Keratinocyte (primary cell): ENCODE data around the gene MLLT3. TPM values are rescaled to one million over a fixed set of nuclear protein-coding genes. Genes with fewer than 3 reads are reported as not detected.

Experiments
- DNase-seq: peaks from one replicate; pipeline ENCODE4 v3.0.0-alpha.2; 2011; ENCODE audit warnings: low read depth, missing footprints, low spot score
- FAIRE-seq: peaks from 2 replicates; lab custom pipeline; 2011; peaks lifted over from hg19 to GRCh38; lab: Jason Lieb, UNC
- H2AFZ ChIP-seq: 2 replicates; pipeline ENCODE4 v1.6.0; 2012; ENCODE audit warnings: low read length, control low read depth, inconsistent platforms; ENCODE audit not compliant: control insufficient read depth
- H3K27ac ChIP-seq: 2 replicates; pipeline ENCODE4 v1.5.1; 2011; ENCODE audit warnings: low read length; ENCODE audit not compliant: control insufficient read depth, insufficient read depth
- H3K27me3 ChIP-seq: 3 replicates; pipeline ENCODE4 v1.6.0; 2011; ENCODE audit warnings: low read length; ENCODE audit not compliant: control insufficient read depth, insufficient read depth; ENCODE audit errors: extremely low read depth
- H3K36me3 ChIP-seq, 2 experiments: 2 replicates in 1 of 2; 3 replicates in 1 of 2; pipeline ENCODE4 v1.5.1; 2011; ENCODE audit warnings: low read length in 2 of 2, mild to moderate bottlenecking in 1 of 2; ENCODE audit not compliant: control insufficient read depth in 2 of 2, insufficient read depth in 2 of 2; ENCODE audit errors: extremely low read depth in 1 of 2
- H3K4me1 ChIP-seq: 3 replicates; pipeline ENCODE4 v1.5.1; 2011; ENCODE audit warnings: low read length; ENCODE audit not compliant: control insufficient read depth, insufficient read depth; ENCODE audit errors: extremely low read depth
- H3K4me2 ChIP-seq: 3 replicates; pipeline ENCODE4 v1.6.0; 2011; ENCODE audit warnings: low read depth, low read length; ENCODE audit not compliant: control insufficient read depth, insufficient read depth; ENCODE audit errors: extremely low read depth
- H3K4me3 ChIP-seq, 3 experiments: fragments of 200-600 bp in 1 of 3; sonication (generic) in 1 of 3; 2 replicates in 2 of 3; 3 replicates in 1 of 3; pipeline ENCODE4 v1.5.1; 2011 to 2016; ENCODE audit warnings: low read length in 3 of 3, mild to moderate bottlenecking in 3 of 3, control low read depth in 2 of 3, inconsistent platforms in 1 of 3, low read depth in 1 of 3, mixed read lengths in 1 of 3, mixed run types in 1 of 3, moderate library complexity in 1 of 3; ENCODE audit not compliant: control insufficient read depth in 2 of 3, insufficient read depth in 2 of 3; ENCODE audit errors: extremely low read depth in 1 of 3
- H3K79me2 ChIP-seq: 2 replicates; pipeline ENCODE4 v1.6.0; 2012; ENCODE audit warnings: low read length; ENCODE audit not compliant: control insufficient read depth, insufficient read depth
- H3K9ac ChIP-seq: 3 replicates; pipeline ENCODE4 v1.6.0; 2011; ENCODE audit warnings: low read length; ENCODE audit not compliant: control insufficient read depth, insufficient read depth; ENCODE audit errors: extremely low read depth
- H3K9me1 ChIP-seq: 3 replicates; pipeline ENCODE4 v1.6.0; 2011; ENCODE audit warnings: low read length; ENCODE audit not compliant: control insufficient read depth, insufficient read depth; ENCODE audit errors: extremely low read depth
- H3K9me3 ChIP-seq: 2 replicates; pipeline ENCODE4 v1.5.1; 2012; ENCODE audit warnings: low read depth, low read length; ENCODE audit not compliant: control insufficient read depth
- H4K20me1 ChIP-seq: 3 replicates; pipeline ENCODE4 v1.6.0; 2011; ENCODE audit warnings: low read length; ENCODE audit not compliant: control insufficient read depth, insufficient read depth; ENCODE audit errors: extremely low read depth
- EZH2 ChIP-seq: IDR thresholded peaks from one replicate; pipeline ENCODE4 v1.6.1; 2012; ENCODE audit warnings: inconsistent platforms, mild to moderate bottlenecking, low read length, moderate library complexity
- dilution Hi-C: fragments of 300-500 bp; cut with MboI; formaldehyde crosslinking; loops from one replicate; pipeline ENCODE4 v1.7.0; 2020; ENCODE audit warnings: low sequenced_read_pairs; ENCODE audit not compliant: extremely low pct_ligation_motif_present
- polyA plus RNA-seq, 5 experiments: library from polyadenylated mRNA; depleted of rRNA in 3 of 5; stranded (reverse) in 3 of 5; stranded (forward) in 1 of 5; unstranded in 1 of 5; fragments of >200 nt; gene quantifications; 1 replicate in 1 of 5; 2 replicates in 3 of 5; 3 replicates in 1 of 5; pipeline versions ENCODE4 v1.2.1 to v1.2.3, GENCODE V29; 2011 to 2012; ENCODE audit warnings: missing spikeins in 2 of 5, low read depth in 1 of 5, low replicate concordance in 1 of 5
- TF ChIP-seq, protein P1 (sequence below), 3 experiments: IDR thresholded peaks in 1 of 3; conservative IDR thresholded peaks in 1 of 3; optimal IDR thresholded peaks in 1 of 3; 2 replicates in 2 of 3; 3 replicates in 1 of 3; pipeline versions ENCODE3 to v1.5.1; 2011; ENCODE audit warnings: low read length in 3 of 3, mild to moderate bottlenecking in 3 of 3, moderate library complexity in 2 of 3, control low read depth in 1 of 3, inconsistent platforms in 1 of 3; ENCODE audit not compliant: insufficient read depth in 2 of 3; ENCODE audit errors: extremely low read depth in 1 of 3

Gene MLLT3
- polyA plus RNA-seq, 1 donor (not counting 4 experiments of a cell fraction or from before 2014, with no cell fraction given), result 17.0 TPM

DNA sequence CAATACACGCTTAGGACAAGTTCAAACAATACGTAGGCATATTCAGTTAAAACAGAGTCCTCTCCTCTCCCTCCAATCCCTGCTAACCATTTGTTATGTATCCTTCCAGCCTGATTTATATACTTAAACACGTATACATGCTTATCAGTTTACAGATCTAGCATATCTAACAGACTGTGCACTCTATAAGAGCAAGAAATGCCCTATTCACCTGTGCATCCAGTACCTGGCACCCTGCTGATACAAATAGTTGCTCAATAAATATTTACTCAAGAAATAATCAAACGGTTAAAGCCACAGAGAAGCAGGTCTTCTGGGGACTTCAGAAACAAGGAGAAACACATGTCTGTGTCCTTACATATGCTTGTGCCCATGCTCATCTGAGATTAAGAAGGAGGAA lies 55.9 kb downstream of the MLLT3 start:
- Histone ChIP-seq H3K4me1 (no peaks in the 10 kb centered on the region), H3K4me3 (no peak overlapping the region), H4K20me1 (no peaks in the 10 kb centered on the region), H3K9ac (no peak overlapping the region), H3K27me3 (no peaks in the 10 kb centered on the region), H3K9me3 (no peaks in the 10 kb centered on the region), H3K4me2 (no peak overlapping the region), H3K9me1 (no peaks in the 10 kb centered on the region), H3K79me2 (no peaks in the 10 kb centered on the region), H3K36me3 (no peaks in the 10 kb centered on the region), H3K27ac (no peak overlapping the region), H2AFZ (no peak overlapping the region)
- FAIRE-seq (no peak), DNase-seq (no peak)
- TF ChIP-seq, protein P1, sequence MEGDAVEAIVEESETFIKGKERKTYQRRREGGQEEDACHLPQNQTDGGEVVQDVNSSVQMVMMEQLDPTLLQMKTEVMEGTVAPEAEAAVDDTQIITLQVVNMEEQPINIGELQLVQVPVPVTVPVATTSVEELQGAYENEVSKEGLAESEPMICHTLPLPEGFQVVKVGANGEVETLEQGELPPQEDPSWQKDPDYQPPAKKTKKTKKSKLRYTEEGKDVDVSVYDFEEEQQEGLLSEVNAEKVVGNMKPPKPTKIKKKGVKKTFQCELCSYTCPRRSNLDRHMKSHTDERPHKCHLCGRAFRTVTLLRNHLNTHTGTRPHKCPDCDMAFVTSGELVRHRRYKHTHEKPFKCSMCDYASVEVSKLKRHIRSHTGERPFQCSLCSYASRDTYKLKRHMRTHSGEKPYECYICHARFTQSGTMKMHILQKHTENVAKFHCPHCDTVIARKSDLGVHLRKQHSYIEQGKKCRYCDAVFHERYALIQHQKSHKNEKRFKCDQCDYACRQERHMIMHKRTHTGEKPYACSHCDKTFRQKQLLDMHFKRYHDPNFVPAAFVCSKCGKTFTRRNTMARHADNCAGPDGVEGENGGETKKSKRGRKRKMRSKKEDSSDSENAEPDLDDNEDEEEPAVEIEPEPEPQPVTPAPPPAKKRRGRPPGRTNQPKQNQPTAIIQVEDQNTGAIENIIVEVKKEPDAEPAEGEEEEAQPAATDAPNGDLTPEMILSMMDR (optimal IDR thresholded peaks at IDR 0.05 in 1 of 3, IDR thresholded peaks at IDR 0.05 in 1 of 3, conservative IDR thresholded peaks at IDR 0.05 in 1 of 3; ENCODE audit: extremely low read depth in 1 of 3, insufficient read depth in 2 of 3, low read length in 3 of 3), result no peak
- TF ChIP-seq EZH2, result no peak
- dilution Hi-C loops, result no loop called here

GRCh38 chr9:20564650-20565049 lies 57.6 kb downstream of the MLLT3 start:
- Histone ChIP-seq H3K9me3 (no peaks in the 10 kb centered on the region), H3K4me3 (no peak overlapping the region), H3K27me3 (no peaks in the 10 kb centered on the region), H3K36me3 (no peaks in the 10 kb centered on the region), H3K9me1 (no peaks in the 10 kb centered on the region), H3K4me1 (peaks cover 3% of the 10 kb centered on the region), H2AFZ (no peak overlapping the region), H3K4me2 (no peak overlapping the region), H3K9ac (no peak overlapping the region), H4K20me1 (no peaks in the 10 kb centered on the region), H3K27ac (no peak overlapping the region), H3K79me2 (no peaks in the 10 kb centered on the region)
- no peak for FAIRE-seq
- TF ChIP-seq EZH2, result no peak
- TF ChIP-seq, protein P1 (optimal IDR thresholded peaks at IDR 0.05 in 1 of 3, IDR thresholded peaks at IDR 0.05 in 1 of 3, conservative IDR thresholded peaks at IDR 0.05 in 1 of 3; ENCODE audit: extremely low read depth in 1 of 3, insufficient read depth in 2 of 3, low read length in 3 of 3), result no peak
- dilution Hi-C loops, result no loop called here
- no peak for DNase-seq
